Measurements from ENCODE around the gene POMGNT2. TPM values are rescaled to one million over a fixed set of nuclear protein-coding genes. Genes with fewer than 3 reads are reported as not detected.
"Not testable (repeated sequence)": the region's sequence is repeated elsewhere in the genome, so short reads cannot be mapped to it uniquely, and the experiment has no call there.

The POMGNT2 gene
- polyA plus RNA-seq, 3 donors from 2014 or later: 6.9 to 15.3 (median 8.5) TPM

GRCh38 chr3:43062040-43062563, 43.8 kb downstream of the POMGNT2 start:
- H3K9me3 Mint-ChIP-seq: no peaks in the 10 kb centered on the region
- H3K4me1 Mint-ChIP-seq: peaks cover 4 to 14% of the 10 kb centered on the region in 2 donors
- no peak for DNase-seq
- no peak overlapping the region for H3K4me3 Mint-ChIP-seq
- H3K27me3 Mint-ChIP-seq (ENCODE audit: low read depth in 3 of 3): no peaks in the 10 kb centered on the region
- H3K27ac Mint-ChIP-seq: peak overlapping the region in 1 of 6 donors; percentile 73
- H3K36me3 Mint-ChIP-seq: no peaks in the 10 kb centered on the region

DNA sequence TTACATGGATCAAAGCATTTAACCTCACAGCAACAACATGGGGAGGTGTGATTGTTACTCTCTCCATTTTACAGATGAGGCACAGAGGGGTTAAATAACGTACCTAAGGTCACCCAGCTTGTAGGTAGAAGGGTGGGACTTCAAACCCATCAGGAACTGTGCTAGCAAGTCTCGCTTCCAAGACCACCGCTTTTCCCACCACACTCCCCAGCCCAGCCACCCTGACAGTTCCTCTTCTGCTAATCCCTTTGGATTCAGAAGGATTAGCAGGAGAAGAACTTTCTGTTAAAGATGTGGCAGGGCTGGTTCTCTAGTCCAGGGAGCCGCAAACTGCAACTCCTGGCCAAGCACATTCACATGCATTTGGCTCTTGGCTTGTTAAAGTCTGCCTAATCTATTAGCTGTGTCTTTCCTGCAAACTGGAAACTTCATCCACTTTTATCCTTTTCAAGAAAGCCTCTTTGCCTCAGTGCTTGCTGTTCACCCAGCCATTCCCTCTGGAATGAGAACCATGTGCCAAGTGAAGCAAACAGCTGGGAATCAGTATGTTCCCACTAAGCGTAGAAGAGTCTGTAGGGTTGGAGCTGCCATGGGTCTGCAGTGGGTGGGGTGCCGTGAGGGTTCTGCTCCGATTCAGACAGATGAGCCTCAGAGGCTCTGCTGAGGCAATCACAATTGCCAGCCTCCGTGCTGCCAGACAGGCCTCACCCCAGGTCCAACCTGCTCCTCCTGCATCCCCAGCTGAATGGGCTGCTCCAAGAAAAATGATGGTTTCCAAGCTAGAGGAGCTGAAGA, 44.6 kb downstream of the POMGNT2 start:
- H3K27ac Mint-ChIP-seq: no peak overlapping the region
- H3K27me3 Mint-ChIP-seq (ENCODE audit: low read depth in 3 of 3): no peaks in the 10 kb centered on the region

GRCh38 chr3:43059456-43059855, 46.4 kb downstream of the POMGNT2 start:
- Mint-ChIP-seq H3K27me3 (ENCODE audit: low read depth in 3 of 3) (no peaks in the 10 kb centered on the region), H3K36me3 (no peaks in the 10 kb centered on the region), H3K27ac (no peak overlapping the region), H3K4me1 (peaks cover 4 to 14% of the 10 kb centered on the region in 2 donors), H3K4me3 (no peak overlapping the region), H3K9me3 (no peaks in the 10 kb centered on the region)
- no peak for DNase-seq

More for the DNA sequence above, 44.6 kb downstream of the POMGNT2 start:
- Mint-ChIP-seq H3K4me1 (peaks cover 4 to 14% of the 10 kb centered on the region in 2 donors), H3K9me3 (no peaks in the 10 kb centered on the region), H3K4me3 (no peak overlapping the region), H3K36me3 (no peaks in the 10 kb centered on the region)
- no peak for DNase-seq

GRCh38 chr3:43055806-43056770, 49.8 kb downstream of the POMGNT2 start:
- peaks cover 0 to 11% (median 2%) of the 10 kb centered on the region in 3 donors for H3K27me3 Mint-ChIP-seq (ENCODE audit: low read depth in 3 of 3)
- H3K36me3 Mint-ChIP-seq: peaks cover 1 to 6% (median 5%) of the 10 kb centered on the region in 3 donors
- no peak for DNase-seq
- H3K4me3 Mint-ChIP-seq: no peak overlapping the region
- peaks cover 5 to 16% (median 9%) of the 10 kb centered on the region in 6 donors for H3K9me3 Mint-ChIP-seq
- peaks cover 4 to 13% of the 10 kb centered on the region in 2 donors for H3K4me1 Mint-ChIP-seq
- H3K27ac Mint-ChIP-seq: no peak overlapping the region

DNA sequence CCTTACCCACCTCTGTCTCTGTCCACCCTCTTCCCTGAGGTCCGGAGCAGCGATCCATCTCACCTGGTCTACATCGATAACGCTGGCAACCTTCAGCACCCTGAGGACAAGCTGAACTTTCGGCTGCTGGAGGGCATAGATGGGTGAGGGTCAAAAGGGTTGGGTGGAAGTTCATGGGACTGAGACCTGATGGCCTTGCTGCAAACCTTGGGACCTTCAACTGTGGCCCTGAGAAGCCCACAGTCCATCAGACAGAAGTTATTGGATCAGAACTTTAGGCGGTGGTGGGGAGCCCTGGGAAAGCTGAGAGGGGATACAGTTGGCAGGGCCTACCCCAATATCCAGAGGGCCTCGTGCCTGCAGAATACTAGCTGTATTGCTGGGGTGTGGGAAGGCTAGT, 50.5 kb downstream of the POMGNT2 start:
- Mint-ChIP-seq H3K36me3 (peaks cover 6 to 13% (median 12%) of the 10 kb centered on the region in 3 donors), H3K27ac (no peak overlapping the region), H3K4me3 (no peak overlapping the region), H3K27me3 (ENCODE audit: low read depth in 3 of 3) (peaks cover 0 to 11% (median 2%) of the 10 kb centered on the region in 3 donors), H3K4me1 (peaks cover 1 to 6% of the 10 kb centered on the region in 2 donors), H3K9me3 (peaks cover 12 to 23% (median 16%) of the 10 kb centered on the region in 6 donors)
- no peak for DNase-seq

GRCh38 chr3:43054754-43055153, 51.1 kb downstream of the POMGNT2 start:
- Mint-ChIP-seq H3K4me3 (no peak overlapping the region), H3K36me3 (peaks cover 8 to 18% (median 16%) of the 10 kb centered on the region in 3 donors), H3K27ac (no peak overlapping the region), H3K27me3 (ENCODE audit: low read depth in 3 of 3) (peaks cover 0 to 11% (median 2%) of the 10 kb centered on the region in 3 donors), H3K9me3 (peaks cover 17 to 29% (median 20%) of the 10 kb centered on the region in 6 donors), H3K4me1 (no peaks in the 10 kb centered on the region)
- no peak for DNase-seq

DNA sequence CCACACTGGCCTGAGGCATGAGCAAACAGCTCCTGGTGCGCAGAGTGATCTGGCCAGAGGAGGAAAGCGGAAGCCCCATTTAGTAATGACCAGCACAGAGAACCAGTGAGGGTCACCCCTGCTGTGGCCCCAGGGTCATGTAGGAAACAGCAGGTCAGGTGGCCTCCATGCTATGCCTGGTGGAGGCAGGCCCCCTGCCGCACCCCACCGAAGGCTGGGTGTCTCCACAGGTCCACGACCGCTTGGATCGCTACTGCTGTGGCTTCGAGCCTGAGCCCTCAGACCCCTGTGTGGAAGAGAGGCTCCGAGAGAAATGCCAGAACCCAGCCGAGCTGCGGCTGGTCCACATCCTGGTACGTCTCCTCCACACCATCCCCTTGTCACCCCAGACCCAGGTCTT, 52.6 kb downstream of the POMGNT2 start:
- Mint-ChIP-seq H3K36me3 (peaks cover 16 to 30% (median 18%) of the 10 kb centered on the region in 3 donors), H3K9me3 (peaks cover 21 to 44% (median 31%) of the 10 kb centered on the region in 6 donors), H3K4me1 (no peaks in the 10 kb centered on the region), H3K27me3 (ENCODE audit: low read depth in 3 of 3) (peaks cover 0 to 11% (median 2%) of the 10 kb centered on the region in 3 donors), H3K27ac (no peak overlapping the region), H3K4me3 (no peak overlapping the region)
- DNase-seq: no peak

DNA sequence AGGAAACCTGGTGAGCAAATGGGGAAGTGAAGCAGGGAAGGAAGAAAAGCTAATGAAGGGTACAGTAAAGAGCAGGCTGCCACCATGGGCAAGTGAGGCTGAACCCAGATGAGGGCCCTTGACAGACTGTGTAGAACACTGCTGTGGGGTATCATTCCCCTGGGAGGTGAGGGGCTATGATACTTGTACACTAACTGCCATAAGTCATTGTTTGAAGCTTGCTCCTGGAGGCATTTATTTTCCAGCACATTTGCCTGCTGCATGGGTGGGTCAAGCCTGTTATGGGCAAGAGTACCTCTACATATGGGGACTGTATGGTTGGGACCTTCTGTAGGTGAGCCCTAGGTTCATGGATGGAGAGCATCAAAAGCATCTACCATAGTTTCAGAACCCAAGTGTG, 57.4 kb downstream of the POMGNT2 start:
- H3K27ac Mint-ChIP-seq: no peak overlapping the region
- H3K4me3 Mint-ChIP-seq: no peak overlapping the region
- no peak for DNase-seq
- H3K4me1 Mint-ChIP-seq: no peaks in the 10 kb centered on the region
- H3K27me3 Mint-ChIP-seq (ENCODE audit: low read depth in 3 of 3): peaks cover 0 to 8% (median 4%) of the 10 kb centered on the region in 3 donors
- H3K36me3 Mint-ChIP-seq: peaks cover 32 to 46% (median 36%) of the 10 kb centered on the region in 3 donors
- H3K9me3 Mint-ChIP-seq: peaks cover 36 to 77% (median 52%) of the 10 kb centered on the region in 6 donors

DNA sequence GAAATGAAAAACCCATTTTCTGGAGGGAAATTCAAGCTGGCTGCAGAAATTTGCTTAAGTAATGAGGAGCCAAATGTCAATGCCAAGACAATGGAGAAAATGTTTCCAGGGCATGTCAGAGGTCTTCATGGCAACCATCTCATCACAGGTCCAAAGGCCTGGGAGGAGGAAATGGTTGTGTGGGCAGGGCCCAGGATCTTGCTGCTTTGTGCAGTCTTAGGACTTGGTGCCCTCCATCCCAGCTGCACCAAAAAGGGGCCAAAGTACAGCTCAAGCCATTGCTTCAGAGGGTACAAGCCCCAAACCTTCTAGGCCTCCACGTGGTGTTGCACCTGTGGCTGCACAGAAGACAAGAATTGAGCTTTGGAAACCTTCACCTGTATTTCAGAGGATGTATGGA, 59.3 kb downstream of the POMGNT2 start:
- DNase-seq: no peak
- no peak overlapping the region for H3K27ac Mint-ChIP-seq
- peaks cover 28 to 42% (median 36%) of the 10 kb centered on the region in 3 donors for H3K36me3 Mint-ChIP-seq
- no peak overlapping the region for H3K4me3 Mint-ChIP-seq
- peaks cover 0 to 2% (median 0%) of the 10 kb centered on the region in 3 donors for H3K27me3 Mint-ChIP-seq (ENCODE audit: low read depth in 3 of 3)
- no peaks in the 10 kb centered on the region for H3K4me1 Mint-ChIP-seq
- H3K9me3 Mint-ChIP-seq: peaks cover 29 to 69% (median 49%) of the 10 kb centered on the region in 6 donors

- H3K4me1 Mint-ChIP-seq; DNase-seq; H3K27ac Mint-ChIP-seq; H3K4me3 Mint-ChIP-seq; H3K27me3 Mint-ChIP-seq (ENCODE audit: low read depth in 3 of 3): not testable (repeated sequence)
- peaks cover 20 to 55% (median 37%) of the 10 kb centered on the region in 6 donors for H3K9me3 Mint-ChIP-seq
- H3K36me3 Mint-ChIP-seq: peaks cover 16 to 30% (median 27%) of the 10 kb centered on the region in 3 donors
Measured at GRCh38 chr3:43045079-43045478, 60.8 kb downstream of the POMGNT2 start.

- Mint-ChIP-seq H3K4me3 (no peak overlapping the region), H3K27me3 (ENCODE audit: low read depth in 3 of 3) (peaks cover 0 to 2% (median 2%) of the 10 kb centered on the region in 3 donors), H3K9me3 (peaks cover 17 to 43% (median 26%) of the 10 kb centered on the region in 6 donors), H3K27ac (no peak overlapping the region), H3K4me1 (no peaks in the 10 kb centered on the region), H3K36me3 (peaks cover 16 to 23% (median 21%) of the 10 kb centered on the region in 3 donors)
- DNase-seq: no peak
Measured at GRCh38 chr3:43043793-43044192, 62.1 kb downstream of the POMGNT2 start.

- peaks cover 15 to 17% (median 16%) of the 10 kb centered on the region in 3 donors for H3K36me3 Mint-ChIP-seq
- H3K27ac Mint-ChIP-seq: no peak overlapping the region
- peaks cover 0 to 2% (median under 1%) of the 10 kb centered on the region in 3 donors for H3K27me3 Mint-ChIP-seq (ENCODE audit: low read depth in 3 of 3)
- H3K4me3 Mint-ChIP-seq: no peak overlapping the region
- H3K4me1 Mint-ChIP-seq: peaks cover 0 to 5% of the 10 kb centered on the region in 2 donors
- H3K9me3 Mint-ChIP-seq: peaks cover 15 to 37% (median 23%) of the 10 kb centered on the region in 6 donors
- DNase-seq: no peak
Measured at GRCh38 chr3:43043071-43043766, 62.7 kb downstream of the POMGNT2 start.

DNA sequence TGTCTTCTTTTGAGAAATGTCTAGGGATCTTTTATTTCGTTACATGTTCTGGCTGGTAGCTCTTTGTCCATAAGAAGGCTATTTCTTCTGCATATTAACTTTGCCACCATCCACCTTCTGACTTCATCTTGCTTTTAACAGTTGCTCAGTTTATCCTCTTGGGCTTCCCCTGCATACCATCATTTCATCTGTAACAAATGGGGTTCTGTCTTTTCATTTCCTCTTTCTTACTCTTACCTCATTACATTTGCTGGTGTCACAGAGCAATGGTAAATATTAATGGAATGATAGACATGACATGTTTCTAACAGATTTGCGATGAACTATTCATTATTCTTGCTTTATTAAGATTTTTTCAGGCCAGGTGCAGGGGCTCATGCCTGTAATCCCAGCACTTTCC, 64.4 kb downstream of the POMGNT2 start:
- peaks cover 9 to 20% of the 10 kb centered on the region in 2 donors for H3K4me1 Mint-ChIP-seq
- no peak overlapping the region for H3K27ac Mint-ChIP-seq
- H3K27me3 Mint-ChIP-seq (ENCODE audit: low read depth in 3 of 3): peaks cover 0 to 2% (median 2%) of the 10 kb centered on the region in 3 donors
- no peak for DNase-seq
- peaks cover 10 to 16% (median 12%) of the 10 kb centered on the region in 3 donors for H3K36me3 Mint-ChIP-seq
- H3K4me3 Mint-ChIP-seq: no peak overlapping the region
- peaks cover 8 to 31% (median 22%) of the 10 kb centered on the region in 6 donors for H3K9me3 Mint-ChIP-seq

Measured in immature natural killer cell (primary cell).